ENCODE results near the gene NRCAM.
A peak's percentile ranks its signal among the peaks of the same experiment; 100 is the strongest.

NRCAM gene

DNA sequence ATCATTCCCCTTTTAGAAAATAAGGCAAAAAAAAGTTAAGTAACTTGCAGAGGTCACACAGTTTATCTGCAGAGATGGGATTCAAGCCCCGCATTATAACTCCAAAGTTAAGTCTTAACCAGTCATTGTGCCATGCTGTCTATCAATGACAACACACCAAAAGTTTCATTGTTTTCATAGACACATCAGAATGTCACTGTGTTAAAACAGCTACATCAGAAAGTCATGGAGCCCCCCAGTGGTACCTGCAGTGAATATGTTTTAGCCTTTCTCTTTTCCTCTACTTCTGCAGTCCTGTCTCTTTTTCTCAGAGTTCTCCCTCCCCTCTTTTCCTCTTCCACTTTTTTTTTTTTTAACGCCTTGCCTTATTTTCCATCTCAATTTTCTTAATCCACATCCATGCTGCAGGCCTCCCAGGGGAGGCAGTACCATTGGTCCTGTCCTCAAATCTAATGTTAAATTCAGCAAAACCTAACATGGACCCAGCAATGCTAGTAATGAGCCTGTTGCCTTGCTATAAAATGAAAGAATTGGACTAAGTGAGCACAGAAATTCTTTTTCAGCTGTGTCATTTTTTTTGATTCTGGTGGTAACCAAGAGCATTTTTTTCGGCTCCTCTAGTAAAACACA lies 3.8 kb upstream of the NRCAM start:
- peak; percentile 32 for DNase-seq (ENCODE audit: low spot score)

DNA sequence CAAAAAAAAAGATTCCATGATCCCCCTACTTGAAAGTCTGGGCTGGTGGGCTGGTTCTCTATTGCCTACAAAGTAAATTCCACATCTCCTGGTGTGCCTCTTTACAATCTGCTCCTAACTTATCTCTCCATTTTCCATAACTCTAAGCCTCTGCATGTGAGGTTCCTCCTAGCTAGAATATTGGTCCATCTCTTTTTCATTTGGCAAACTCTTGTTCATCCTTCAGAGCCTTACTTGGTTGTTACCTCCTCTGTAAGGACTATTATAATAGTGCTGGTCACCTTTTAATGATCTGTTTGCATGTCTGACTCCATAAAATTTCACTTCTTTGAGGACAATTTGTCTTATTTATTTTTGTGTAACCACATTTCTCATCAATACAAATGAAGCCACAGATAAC lies 1.6 kb upstream of the NRCAM start:
- no peak for DNase-seq (ENCODE audit: low spot score)

DNA sequence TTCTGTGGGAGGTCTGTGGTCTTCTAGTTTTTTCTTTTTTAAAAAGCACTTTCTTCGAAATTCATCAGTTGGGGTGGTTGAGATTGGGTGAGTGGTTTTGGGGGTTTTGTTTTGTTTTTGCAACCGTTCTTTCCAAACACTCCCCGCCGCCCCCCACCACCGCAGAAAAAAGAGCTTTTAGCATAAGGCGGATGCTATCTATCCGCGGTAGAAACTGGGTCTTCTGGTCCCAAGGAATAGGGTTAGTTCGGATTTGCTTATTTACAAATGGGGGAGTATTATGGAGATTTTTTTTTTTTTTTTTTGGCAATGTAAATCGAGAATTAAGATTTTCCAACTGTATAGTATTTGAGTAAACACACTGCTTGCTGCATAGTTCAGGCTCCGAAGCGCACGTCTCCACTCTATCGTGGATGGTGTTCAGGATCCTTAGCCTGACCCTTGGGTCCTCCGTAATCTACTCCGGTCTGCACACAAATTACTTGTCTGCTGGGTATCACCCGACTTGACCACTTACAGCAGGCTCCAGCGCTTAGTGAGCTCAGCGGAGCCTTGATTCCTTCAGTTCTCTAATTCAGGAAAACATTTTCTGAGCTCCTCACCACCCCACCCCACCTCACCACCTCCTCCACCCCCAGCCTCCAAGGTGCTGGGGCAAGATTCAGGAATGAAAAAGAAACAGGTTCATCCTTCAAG lies 757 bp upstream of the NRCAM start:
- DNase-seq (ENCODE audit: low spot score): no peak

DNA sequence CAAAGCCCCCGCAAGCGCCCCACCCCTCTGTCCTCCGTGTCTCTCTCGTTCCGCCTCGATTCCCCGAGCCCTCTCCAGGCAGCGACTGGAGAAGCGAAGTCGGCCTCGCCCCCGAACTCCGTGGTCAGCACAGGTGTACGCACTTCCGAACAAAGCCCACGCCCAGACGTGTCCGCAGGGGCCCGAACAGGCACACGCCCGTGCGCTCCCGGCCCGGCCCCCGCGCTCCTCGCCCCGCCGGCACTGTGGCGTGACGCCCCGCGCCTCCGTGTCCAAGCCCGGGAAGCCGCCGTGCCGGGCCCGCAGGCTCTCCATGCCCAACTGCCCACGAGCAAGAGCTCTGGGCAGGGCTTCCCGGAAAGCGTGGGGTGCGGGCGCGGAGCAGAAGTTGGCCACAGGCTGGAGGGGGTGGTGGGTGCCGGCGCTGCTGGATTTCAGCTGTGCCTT lies 662 bp downstream of the NRCAM start:
- DNase-seq (ENCODE audit: low spot score): peak; percentile 36

DNA sequence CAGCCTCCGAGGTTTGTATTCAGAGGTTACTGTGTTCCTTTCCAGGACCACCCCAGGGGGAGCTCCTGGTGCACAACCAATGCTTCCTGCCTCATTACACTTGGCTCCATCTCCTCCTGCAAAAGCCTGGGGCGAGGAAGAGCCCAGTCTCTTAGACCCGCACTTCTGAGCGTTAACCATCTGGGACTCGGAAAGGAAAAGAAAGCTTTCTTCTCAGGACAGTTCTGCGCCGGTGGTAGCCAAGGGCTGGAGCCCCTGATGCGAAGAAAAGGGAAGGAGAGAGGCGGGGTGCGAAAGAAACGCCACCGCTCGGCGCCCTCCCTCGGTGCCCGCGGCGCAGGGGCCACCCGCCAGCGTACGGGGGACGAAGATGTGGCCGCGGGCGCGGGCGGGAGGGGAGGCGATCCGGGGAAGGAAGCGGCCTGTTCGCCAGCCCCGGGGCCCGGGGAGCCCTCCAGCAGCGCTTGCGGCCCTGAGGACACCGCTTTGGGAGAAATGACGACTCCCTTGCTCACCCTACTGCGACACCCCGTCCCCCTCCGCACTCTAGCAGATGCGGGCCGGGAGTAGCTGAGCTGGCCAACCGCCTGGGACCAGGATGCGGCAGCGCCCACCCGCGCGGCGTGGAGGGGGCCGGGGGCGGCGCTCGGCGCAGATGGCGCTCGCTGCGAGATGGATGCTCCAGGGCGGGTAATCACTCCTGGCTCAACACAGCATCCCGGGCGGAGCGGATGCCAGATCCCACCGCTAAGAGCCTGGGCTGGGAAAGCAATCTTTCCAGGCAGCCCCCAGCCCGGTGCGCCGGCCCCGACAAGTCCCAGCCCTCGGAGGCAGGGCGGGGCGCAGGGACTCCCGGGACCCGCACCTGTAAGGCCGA lies 1.3 kb downstream of the NRCAM start:
- peak; percentile 43 for DNase-seq (ENCODE audit: low spot score)

DNA sequence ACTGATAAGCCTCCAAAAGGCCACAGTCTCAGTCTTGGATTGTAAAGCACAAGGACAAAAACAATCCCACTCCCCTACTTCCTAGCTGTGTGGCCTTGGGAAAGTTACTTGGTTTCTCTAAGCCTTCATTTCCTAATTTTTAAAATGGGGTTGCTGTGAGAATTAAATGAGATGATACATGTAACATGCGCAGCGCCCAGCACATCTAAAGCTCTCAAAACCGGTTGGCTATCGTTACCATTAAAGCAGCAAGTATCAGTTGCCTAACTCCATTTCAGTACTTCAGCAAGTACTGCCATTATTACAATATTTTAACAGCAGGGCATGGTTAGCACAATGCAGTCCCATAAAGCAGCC lies 1.9 kb downstream of the NRCAM start:
- DNase-seq (ENCODE audit: low spot score): no peak

DNA sequence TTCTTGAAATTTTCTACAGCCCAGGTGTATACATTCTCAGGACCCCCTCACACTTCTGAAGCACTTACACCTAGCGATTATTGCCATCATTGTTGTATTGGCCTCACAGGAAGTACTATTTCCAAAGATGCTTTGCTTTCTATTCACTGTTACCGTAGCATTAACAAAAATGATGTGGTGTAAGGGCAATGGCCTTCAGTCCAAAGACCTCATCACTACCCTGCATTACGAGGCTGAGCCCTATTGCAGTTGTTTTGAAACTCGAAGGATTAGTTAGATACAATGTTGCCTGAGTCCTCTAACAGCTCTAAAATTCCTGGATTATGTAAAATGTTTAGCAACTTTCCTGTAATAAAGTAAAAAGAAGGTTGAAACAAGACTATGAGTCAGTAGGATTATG lies 2.9 kb downstream of the NRCAM start:
- DNase-seq (ENCODE audit: low spot score): no peak

DNA sequence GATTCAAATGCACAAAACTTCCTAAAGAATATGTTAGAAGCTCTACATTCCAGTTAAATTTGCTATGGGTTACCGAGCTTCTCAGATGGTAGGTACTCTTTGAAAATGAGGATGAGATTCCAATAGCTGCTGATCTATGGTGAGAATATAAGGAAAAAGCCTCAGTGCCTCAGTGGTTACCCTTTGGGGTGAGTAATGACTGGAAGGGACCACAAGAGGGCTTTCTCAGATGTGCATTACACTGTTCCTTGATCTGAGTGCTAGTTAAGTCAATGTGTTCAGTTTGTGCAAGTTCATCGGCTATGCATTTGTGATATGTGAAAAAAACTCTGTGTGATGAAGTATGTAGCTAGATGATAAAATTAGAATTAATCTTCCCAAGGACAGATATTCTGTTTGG lies 3.5 kb downstream of the NRCAM start:
- DNase-seq (ENCODE audit: low spot score): peak; percentile 48

DNA sequence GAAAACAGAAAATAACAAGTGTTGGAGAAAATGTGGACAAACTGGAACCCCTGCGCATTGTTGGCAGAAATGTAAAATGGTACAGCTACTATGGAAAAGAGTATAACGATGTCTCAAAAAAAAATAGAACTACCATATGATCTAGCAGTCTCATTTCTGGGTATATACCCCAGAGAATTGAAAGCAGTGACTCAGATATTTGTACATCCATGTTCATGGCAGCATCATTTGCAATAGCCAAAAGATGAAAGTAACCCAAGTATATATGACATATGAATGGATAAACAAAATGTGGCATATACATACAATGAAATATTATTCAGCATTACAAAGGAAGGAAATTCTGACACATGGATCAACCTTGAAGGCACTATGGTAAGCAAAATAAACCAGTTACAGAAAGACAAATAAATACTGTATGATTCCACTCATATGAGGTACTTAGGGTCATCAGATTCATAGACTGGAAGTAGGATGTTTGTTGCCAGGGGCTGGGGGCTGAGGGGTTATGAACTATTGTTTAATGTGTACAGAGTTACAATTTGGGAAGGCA lies 4.9 kb downstream of the NRCAM start:
- DNase-seq (ENCODE audit: low spot score): no peak

DNA sequence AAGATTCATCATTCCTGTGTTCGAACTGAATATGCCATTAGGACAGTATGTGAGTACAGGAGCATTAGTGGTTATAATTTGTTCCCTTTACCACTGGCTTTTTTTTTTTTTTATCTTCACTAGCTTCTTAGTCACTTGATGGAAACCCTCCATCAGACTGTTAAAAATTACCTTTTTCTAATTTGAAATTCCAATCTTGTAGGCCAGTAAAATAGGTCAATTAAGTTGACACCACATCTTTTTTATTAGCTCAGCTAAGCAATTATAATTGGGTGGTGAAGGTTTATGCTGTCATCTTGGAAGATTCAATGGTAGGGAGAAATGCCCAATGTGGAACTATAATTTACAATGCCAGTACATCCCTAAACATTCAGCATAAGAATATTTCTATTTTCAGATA lies 6.1 kb downstream of the NRCAM start:
- DNase-seq (ENCODE audit: low spot score): no peak

DNA sequence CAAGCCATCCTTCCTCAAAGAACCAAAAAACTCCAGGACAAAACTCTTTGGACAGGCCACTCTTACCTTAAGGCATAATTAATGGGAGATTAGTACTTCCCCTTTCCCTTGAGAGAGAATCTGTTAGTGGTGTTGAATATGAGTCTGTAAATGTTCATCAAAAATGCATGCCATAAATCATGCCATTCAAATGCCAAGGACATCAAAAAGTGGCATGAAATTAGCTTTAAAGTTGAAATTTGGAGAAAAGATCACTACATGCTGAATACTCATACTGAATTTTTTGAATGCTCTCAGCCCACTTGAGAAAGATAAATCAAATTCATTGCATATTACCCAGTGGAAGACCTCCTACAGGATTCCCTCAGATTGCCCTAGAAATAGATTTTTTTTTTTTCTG lies 6.7 kb downstream of the NRCAM start:
- no peak for DNase-seq (ENCODE audit: low spot score)

DNA sequence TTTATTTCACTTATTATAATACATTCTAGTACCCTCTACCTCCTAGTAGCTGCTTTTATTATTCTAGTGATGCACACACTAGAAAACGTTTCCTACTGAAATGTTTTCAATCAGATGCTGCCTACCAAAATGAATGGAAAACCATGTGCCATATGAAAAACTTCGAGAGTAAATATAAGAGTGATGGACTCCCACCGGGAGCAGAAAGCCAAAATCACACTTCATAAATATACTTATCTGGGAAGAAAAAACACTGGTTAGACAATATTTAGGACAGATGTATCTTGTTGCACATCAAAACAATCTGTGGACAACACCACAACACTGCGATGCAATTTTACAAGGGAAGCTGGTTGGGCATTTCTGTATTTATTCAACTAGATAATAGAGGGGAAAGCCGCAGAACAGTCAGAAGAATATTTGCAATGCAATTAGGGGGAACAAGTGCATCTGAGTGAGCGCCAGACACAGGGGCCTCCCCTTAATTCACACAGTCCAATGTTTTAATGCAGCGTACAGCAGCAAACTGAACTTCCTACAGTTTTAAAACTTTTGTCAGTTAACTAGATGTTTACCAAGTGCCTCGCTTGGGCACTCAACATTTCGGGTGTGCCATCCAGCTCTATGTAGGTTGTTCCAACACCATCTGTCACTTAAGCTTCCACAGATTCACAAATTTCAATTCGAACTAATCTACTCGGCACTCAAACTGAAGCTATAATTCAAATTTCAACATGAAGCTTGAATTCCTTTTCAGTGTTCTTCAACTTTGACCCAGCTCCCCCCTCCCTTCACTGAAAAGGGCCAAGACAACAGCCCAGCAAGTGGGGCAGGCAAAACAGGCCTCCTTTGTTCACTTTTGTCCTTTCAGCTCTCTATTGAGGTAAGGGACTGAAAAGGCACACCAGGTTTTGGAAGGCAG lies 7.4 kb downstream of the NRCAM start:
- no peak for DNase-seq (ENCODE audit: low spot score)

DNA sequence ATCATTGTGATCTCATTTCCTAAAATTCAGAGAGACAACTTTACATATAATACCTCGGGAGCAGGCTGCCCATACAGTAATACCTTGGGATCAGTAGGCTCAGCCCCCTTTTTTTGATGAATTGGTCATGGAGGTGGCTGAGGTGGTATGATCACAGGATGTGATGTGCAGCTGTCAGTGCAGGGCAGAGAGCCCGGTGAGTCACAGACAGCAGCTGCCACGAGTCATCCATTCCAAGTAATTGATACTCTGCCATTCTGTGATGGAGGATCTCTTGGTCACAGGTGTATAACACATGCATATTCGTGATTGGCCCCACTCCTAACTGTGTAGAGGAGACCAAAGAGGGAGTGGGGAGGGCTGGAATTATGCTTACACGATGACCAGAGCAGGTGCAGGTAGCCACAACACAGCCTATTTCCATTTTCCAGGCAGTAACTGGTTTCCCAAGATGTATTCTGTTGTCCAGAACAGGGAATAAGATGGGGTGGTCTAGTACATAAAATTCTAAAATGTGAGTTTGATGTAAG lies 14.1 kb downstream of the NRCAM start:
- no peak for DNase-seq (ENCODE audit: low spot score)

DNA sequence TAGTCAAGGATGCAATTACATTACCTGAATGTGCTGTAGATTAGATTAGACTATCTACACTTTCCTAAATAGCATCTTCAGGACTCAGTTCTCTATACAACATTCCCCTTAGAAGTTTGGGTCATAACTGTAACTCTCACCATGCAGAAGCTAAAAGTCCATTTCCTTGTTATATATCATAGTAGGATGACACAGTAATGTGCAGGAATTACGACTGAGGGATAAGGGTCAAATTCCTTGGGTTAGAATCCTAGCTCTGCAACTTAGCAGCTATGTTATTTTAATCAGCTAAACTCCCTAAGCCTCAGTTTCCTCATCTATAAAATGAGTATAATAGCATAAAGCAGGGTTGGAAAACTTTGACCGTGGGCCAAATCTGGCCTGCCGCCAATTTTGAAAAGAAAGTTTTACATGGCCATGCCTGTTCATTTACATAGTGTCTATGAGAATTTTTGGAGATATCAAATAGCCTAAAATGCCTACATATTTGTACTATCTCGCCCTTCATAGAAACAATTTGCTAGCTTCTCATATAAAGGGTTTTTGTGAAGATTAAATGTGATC lies 14.8 kb downstream of the NRCAM start:
- DNase-seq (ENCODE audit: low spot score): no peak

DNA sequence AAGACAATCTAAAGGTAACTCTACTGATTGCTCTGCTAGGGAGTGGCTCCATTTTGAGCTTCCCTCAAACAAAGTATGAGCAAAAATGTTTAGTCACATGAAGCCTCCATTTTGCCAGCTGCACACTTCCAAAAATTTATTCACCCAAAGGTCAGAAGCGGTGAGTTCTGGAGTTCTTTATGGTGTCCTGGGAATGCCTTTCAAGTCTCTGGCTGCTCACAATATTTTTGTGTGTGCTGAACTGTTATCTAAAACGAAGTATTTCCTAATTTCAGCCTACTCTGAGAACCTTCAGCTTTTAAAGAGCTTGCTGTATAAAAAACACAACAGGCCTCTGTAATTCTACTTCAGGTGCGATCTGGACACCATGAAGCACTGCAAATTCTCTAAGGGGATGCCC lies 15.6 kb downstream of the NRCAM start:
- no peak for DNase-seq (ENCODE audit: low spot score)

DNA sequence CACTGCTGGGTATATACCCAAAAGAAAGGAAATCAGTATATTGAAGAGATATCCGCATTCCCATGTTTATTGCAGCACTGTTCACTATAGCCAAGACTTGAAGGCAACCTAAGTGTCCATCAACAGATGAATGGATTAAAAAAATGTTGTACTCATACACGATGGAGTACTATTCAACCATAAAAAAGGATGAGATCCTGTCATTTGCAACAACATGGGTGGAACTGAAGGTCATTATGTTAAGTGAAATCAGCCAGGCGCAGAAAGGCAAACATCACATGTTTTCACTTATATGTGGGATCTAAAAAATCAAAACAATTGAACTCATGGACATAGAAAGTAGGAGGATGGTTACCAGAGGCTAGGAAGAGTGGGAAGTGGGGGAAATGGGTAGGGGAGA lies 19.3 kb downstream of the NRCAM start:
- no peak for DNase-seq (ENCODE audit: low spot score)

DNA sequence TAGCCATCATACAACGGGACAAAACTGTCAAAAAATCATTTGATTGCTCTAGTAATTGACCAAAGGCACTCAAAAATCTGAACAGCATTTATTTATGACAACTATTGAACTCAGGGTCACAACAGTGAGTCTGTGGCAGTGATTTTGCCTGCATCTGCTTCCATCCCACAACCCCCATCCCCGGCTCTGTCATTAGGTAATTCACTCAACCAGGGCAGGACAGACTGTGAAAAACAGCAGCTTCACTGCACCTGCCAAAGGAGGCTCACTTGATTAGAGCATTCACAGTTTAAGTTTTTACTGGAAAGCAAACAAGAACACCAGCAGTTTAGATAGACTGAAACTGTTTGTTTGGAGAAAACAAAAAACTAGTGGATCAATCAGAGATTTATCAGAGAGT lies 22.2 kb downstream of the NRCAM start:
- DNase-seq (ENCODE audit: low spot score): no peak

DNA sequence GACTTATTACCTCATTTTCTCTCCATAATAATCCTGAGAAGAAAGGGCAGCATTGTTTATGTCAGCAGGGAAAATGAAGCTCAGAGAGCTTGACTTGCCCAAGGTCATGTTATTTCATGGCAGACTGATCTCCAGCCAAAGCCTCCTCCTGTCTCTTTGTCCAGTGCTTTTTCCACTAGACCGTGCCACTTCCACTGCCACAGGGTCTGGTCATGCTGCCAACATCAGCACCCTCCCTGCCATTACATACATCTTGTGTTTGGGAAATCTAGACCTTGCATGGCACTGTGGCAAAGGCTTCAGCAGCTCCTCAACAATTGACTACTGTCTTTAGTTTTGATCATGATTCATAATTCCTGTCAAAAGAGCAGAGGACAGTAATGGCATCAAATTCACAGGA lies 25.1 kb downstream of the NRCAM start:
- DNase-seq (ENCODE audit: low spot score): no peak

DNA sequence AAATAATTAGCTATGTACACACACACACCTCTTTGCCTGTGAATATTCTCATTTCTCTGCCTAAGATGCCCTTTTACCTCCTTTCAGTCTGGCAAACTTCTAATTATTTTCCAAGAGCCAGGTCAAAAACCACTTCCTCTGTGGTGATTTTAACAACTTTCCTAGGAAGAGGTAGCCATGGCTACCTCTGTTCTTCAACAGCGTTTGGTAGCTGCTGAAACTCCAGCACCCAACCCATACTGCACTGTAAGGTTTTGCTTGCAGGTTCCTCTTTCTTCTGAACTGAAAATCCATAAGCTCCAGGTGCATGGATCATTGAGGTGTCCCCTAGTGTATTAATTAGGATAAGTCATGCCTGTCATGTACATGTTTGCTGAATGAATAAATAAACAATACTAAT lies 25.6 kb downstream of the NRCAM start:
- DNase-seq (ENCODE audit: low spot score): no peak

DNA sequence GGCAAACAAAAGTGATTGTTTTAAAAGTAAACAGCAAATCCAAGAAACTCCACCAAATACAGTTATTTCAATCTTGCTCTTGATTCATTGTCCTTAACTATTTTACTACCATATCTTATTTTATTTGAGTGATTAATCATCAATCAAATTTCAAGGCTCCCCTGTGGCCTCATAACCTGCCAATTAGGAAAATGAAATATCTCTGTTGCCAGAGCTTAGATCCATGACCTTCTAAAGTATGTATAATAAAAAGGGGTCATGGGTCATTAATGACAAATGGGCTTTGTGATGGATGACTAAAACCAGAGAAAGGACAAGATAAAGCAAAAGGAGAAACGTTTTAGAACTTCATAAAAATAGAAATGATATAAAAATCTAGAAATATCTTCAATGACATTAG lies 28.5 kb downstream of the NRCAM start:
- DNase-seq (ENCODE audit: low spot score): no peak

DNA sequence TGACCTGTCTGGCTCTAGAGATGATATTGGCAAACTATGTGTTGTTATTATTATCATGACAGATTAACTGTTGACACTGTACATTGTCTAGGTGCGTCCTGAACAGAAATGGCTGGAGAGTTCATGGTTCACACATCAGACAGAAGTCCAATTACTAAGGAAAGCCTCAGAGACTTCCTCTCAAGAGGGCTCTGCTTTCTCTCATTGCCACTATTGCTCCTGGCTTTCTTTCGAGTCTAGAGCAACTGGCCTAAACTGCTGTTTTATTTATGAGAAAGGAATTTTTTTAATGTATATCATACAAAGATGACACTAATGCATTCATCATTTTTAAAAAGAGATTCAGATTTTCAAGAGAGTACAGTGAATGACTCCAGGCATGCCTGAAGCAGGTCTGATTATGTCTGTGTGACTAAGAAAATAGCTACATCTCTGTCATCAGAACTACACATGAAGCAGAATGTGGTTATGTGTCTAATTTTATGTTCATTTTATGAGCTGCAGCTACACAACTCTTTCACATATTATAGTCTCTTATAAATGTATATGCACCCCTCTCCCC lies 30.4 kb downstream of the NRCAM start:
- DNase-seq (ENCODE audit: low spot score): no peak
